ENCODE results near the gene ADAR. TPM values are rescaled to one million over a fixed set of nuclear protein-coding genes. Genes with fewer than 3 reads are reported as not detected.

Gene ADAR
- total and polyA plus RNA-seq, 2 of the 8 experiments (the other 6 are each of a cell fraction or from before 2014, with no cell fraction given), result 125 to 242 TPM

GRCh38 chr1:154657556-154657955 lies 49.6 kb upstream of the ADAR start:
- no peaks in the 10 kb centered on the region for H3K79me2 ChIP-seq (ENCODE audit: control insufficient read depth in 1 of 2, insufficient read depth in 2 of 2, low read length in 2 of 2)
- H2AK5ac ChIP-seq (ENCODE audit: low read depth, low read length), result no peak overlapping the region
- no peak overlapping the region for H4K91ac ChIP-seq (replicated peaks; ENCODE audit: insufficient read length, low read length)
- no peaks in the 10 kb centered on the region for H3K23me2 ChIP-seq (ENCODE audit: low read depth, low read length)
- ChIA-PET CTCF (ENCODE audit: partially characterized antibody) (interaction anchor here (1.2 to 1.6 kb wide), 2 partner anchors 12 to 206 kb away, joined by 5 read pairs; no protein-coding TSS in a partner anchor), POLR2A (ENCODE audit: partially characterized antibody) (no interaction called here)
- H2BK120ac ChIP-seq (replicated peaks; ENCODE audit: low read depth, low read length), result no peak overlapping the region
- H3K9ac ChIP-seq (replicated peaks in 1 of 4; ENCODE audit: extremely low read depth in 1 of 4, low read depth in 3 of 4, low read length in 3 of 4), result no peak overlapping the region
- no peaks in the 10 kb centered on the region for H3K79me1 ChIP-seq (ENCODE audit: low read depth, low read length)
- no peak overlapping the region for H2BK12ac ChIP-seq (ENCODE audit: low read depth, low read length)
- H4K20me1 ChIP-seq (replicated peaks in 1 of 2; ENCODE audit: control insufficient read depth in 1 of 2, insufficient read depth in 2 of 2, low read length in 2 of 2), result no peaks in the 10 kb centered on the region
- no peak overlapping the region for H4K8ac ChIP-seq (ENCODE audit: extremely low read depth, insufficient read depth, low read length)
- no peaks in the 10 kb centered on the region for H3K27me3 ChIP-seq (replicated peaks in 1 of 4; ENCODE audit: control insufficient read depth in 3 of 4, extremely low read depth in 1 of 4, insufficient read depth in 3 of 4, low read length in 3 of 4)
- FAIRE-seq (no peak), DNase-seq (ENCODE audit: low read depth in 1 of 2, low spot score in 2 of 2) (no peak)
- H3K36me3 ChIP-seq (ENCODE audit: control insufficient read depth in 2 of 4, insufficient read depth in 4 of 4, low read length in 3 of 4), result no peaks in the 10 kb centered on the region
- no peaks in the 10 kb centered on the region for H3K9me3 ChIP-seq (ENCODE audit: insufficient read depth in 2 of 2, low read depth in 1 of 2, low read length in 1 of 2)
- TF ChIP-seq EP300 (IDR thresholded peaks at IDR 0.05; ENCODE audit: borderline replicate concordance in 1 of 2, low read depth in 2 of 2, low read length in 2 of 2) (no peak), CBX8 (IDR thresholded peaks at IDR 0.05; ENCODE audit: borderline replicate concordance, low read depth, low read length) (no peak), CBX5 (IDR thresholded peaks at IDR 0.05; ENCODE audit: low read depth, low read length) (no peak), CREB1 (IDR thresholded peaks at IDR 0.05) (no peak), TAF1 (IDR thresholded peaks at IDR 0.05; ENCODE audit: low read depth, low read length) (no peak)
- WGBS, 2 experiments (ENCODE audit: extremely low coverage in 1 of 2, insufficient coverage in 1 of 2, insufficient read length in 1 of 2, insufficient replicate concordance in 2 of 2, low coverage in 1 of 2, low lambda C conversion rate in 2 of 2, missing lambda C conversion rate in 1 of 2), result 78% methylated on average over 2 of the region's 2 CpGs; no CpG with 5 or more reads in 1 of the 2 experiments
- H3K4me2 ChIP-seq (ENCODE audit: insufficient read depth in 1 of 2, low read depth in 2 of 2, low read length in 2 of 2), result no peak overlapping the region
- 0 out of 2 replicates have a peak overlapping the region, but pooled peaks have one; percentile 42 for H2AFZ ChIP-seq (ENCODE audit: low read length)
- no peak overlapping the region for H3K4ac ChIP-seq (replicated peaks; ENCODE audit: insufficient read length, low read depth, low read length)
- H2BK20ac ChIP-seq (ENCODE audit: low read length), result no peak overlapping the region
- no peak overlapping the region for H3K27ac ChIP-seq (ENCODE audit: low read depth, low read length)
- no peak overlapping the region for H4K5ac ChIP-seq (ENCODE audit: insufficient read length, low read depth, low read length)
- H2BK15ac ChIP-seq (ENCODE audit: low read length), result no peak overlapping the region
- peaks cover 0 to 5% (median 1%) of the 10 kb centered on the region in 4 experiments; a peak in 2 of 7 replicates for H3K4me1 ChIP-seq (replicated peaks in 1 of 4; ENCODE audit: control insufficient read depth in 3 of 4, insufficient read depth in 4 of 4, low read length in 3 of 4)
- no peak overlapping the region for H3K56ac ChIP-seq (replicated peaks; ENCODE audit: insufficient read length, low read depth, low read length)
- H2BK5ac ChIP-seq (ENCODE audit: low read depth, low read length), result no peak overlapping the region
- no peak overlapping the region for H3K18ac ChIP-seq (ENCODE audit: extremely low read depth, low read length)
- no peak overlapping the region for H3K4me3 ChIP-seq (ENCODE audit: extremely low read depth in 1 of 4, insufficient read depth in 2 of 4, low read depth in 3 of 4, low read length in 4 of 4)
- no peak overlapping the region for H3K23ac ChIP-seq (ENCODE audit: insufficient read length)
- H3K14ac ChIP-seq (ENCODE audit: insufficient read length), result no peak overlapping the region
